NCI-H2107 treated with DMSO at 0.1 percent for 48 hours (cell line): ENCODE measurements around the gene LAMA5.

Source experiments
- DNase-seq: peaks from one replicate; lab custom pipeline; 2025; ENCODE audit not compliant: unreplicated experiment; lab: John Stamatoyannopoulos, UW

Gene LAMA5

DNA sequence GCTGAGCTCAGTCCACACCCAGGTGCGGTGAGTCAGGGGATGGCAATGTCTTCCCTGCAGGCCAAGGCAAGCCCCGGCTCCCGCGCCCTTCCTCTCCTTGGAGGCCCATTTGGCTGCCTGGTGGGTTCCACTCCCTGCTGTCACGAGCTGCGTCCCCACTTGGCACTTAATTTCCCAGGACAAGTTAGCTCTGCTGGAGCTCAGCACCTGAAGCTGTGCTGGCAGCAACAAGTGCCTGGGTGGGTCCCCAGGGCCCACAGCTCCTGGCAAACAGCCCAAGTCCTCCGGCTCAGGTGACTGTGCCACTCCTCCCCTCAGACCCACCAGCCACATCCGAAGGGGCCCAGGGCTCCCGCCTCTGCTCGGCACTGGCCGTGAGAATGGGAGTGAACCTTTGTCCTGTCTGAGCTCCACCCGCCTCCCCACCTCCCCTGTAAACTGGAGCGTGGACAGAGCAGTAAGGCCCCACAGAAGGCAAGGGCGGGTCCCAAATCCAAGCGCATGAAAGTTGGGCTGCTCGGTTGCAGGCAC is 16.9 kb downstream of the LAMA5 start:
- DNase-seq, result peak; percentile 91

DNA sequence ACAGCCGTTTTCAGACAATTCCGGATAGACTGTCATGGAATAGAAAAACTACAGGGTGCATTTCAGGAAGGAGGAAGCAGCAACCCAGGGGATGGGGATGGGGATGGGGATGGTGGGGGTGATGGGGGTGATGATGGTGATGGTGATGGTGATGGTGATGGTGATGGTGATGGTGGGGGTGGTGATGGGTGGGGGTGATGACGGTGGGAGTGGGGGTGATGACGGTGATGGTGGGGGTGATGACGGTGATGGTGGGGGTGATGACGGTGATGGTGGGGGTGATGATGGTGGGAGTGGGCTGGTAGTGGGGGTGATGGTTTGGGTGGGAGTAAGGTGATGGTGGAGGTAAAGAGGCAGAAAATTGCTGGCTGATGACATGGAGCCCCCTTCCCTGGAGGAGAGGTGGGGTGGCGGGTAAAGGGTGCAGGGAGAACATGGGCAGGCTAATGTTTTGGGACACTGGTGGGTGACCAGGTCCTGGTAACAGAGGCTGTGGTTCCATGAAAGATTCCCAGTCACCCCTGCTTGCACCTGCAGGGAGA is 17.5 kb downstream of the LAMA5 start:
- DNase-seq, result no peak

DNA sequence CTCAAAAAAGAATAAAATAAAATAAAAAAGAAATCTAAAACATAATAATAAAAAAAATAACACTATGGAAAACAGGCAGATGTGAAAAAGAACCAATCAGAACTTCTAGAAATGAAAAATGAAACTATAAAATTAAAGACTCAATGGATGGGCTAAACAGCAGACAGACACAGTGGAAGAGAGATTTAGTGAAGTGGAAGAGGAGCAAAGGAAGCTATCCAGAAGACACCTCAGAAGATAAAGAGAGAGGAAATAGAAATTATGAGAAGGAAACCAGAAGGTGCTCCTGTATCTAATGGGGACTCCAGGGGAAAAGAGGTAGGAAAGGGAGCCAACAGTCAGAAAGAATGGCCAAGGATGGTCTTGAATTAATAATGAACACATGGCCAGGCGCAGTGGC is 18.5 kb downstream of the LAMA5 start:
- DNase-seq, result no peak

DNA sequence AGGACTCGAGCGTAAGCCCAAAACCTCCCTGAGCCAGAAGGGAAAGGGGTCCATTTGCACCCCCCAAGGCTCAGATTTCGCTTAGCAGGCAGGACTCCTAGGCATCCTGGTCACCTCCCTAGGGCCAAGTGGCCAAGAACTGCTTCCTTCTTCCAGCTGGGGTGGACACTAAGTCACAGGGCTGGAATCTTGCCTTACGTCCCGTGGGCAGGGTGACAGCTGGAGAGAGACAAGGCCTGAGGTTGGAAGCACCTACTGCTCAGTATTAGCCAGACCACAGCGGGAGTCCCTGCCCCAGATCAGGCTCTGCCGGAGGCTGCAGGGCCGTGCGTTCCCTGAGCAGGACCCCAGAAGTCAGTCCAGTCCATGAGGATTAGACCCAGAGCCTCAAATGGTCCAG is 19.7 kb downstream of the LAMA5 start:
- no peak for DNase-seq

DNA sequence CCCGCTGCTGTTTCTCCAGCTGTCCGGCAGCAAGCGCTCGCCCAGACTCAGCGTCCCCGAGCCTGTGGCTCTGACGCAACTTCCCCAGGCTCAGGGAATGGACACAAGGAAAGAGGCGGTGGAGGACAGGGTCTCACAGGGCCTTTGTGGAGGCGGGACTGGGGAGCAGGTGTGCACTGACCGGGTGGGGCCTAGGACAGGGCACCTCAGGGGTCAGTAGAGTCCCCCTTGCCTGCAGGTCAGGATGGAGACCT is 20.0 kb downstream of the LAMA5 start:
- no peak for DNase-seq

DNA sequence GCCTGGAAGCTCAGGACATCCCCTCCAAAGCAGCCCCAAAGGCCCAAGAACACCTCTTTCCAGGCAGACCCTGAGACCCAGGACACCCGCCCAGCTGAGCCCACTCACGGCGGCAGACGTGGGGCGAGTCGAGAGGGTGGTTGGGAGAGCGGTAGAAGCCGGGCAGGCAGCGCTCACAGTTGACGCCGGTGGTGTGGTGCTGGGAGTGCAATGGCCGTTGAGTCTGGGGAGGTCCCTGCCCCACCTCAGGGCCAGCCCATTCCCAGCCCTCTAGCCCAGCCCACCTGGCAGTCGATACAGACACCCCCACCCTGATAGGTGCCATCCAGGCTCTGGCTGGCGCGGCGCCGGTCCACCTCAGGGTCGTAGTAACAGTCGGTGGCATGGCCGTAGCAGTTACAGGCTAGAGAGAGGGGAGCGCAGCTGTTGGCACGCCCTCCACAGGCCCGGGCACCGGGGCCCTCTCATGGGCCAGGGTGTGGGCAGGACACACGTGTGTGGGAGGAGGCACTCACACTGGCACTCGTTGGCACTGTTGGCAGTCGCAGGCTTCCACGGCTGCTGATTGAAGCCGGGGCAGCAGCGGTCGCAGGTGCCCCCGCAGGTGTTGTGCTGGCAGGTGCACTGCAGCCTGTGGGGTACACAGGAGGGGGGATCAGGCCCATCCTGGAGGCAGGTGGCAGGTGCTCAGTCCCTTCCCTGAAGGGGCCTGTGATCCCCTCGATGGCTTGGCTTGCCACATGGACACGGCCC is 20.5 kb downstream of the LAMA5 start:
- DNase-seq, result peak; percentile 34

DNA sequence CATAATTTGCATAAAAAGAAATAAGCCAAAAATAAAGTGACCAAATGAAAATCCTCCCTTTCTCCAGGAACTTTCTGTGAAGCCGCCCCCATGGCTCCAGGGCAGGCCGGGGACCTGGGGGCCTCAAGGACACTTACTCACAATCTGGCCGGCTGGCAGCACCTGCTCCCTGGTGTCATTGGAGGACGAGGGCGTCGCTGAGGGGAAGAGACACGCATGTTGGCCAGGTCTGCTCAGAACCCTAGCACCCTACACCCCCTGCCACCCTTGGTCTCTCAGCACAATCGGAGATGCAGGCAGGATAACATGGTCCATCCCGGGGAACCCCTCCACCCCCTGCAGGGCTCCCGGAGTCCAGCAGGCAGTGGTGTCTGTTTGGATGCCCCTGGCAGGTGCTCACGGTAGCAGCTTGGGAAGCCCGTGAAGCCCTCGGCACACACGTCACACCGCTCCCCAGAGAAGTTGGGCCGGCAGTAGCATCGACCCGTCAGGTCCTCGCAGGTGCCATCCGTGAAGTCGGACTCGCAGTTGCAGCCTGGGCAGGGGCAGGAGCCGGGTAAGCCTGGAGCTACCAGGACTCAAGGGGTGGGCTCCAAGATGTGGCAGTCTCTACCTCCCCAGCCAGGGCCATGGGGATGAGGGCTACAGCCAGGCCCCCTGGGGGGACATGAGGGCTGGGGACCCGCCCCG is 21.3 kb downstream of the LAMA5 start:
- DNase-seq, result no peak

DNA sequence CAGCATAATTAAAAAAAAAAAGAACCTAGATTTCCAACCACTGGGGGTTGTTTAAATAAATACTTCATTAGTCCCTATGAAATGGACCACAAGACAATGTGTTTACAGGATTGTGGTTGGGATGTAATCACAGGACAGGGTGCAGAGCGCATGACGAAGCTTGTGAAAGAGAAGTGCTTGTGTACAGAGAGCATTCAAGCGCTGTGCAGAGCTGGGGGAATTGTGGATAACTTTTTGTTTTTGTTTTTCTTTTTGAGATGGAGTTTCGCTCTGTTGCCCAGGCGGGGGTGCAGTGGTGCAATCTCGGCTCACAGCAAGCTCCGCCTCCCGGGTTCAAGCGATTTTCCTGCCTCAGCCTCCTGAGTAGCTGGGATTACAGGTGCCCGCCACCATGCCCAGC is 22.3 kb downstream of the LAMA5 start:
- DNase-seq, result peak; percentile 45

DNA sequence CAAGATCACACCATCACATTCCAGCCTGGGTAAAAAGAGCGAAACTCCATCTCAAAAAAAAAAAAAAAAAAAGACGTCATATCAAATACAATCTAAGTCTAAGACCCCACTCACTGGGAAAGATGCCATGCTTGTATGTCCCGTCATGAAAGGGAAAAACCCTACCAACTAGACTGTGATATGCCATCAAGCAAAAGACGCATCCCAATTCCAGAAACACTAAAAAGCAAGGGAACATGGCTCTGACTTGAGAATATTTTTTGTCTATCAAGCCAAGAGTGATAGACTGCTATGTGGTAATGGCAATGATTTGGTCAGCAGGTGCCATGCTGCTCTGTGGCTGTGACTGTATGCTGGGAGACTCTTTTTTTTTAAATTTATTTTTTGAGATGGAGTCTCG is 23.0 kb downstream of the LAMA5 start:
- DNase-seq, result no peak

DNA sequence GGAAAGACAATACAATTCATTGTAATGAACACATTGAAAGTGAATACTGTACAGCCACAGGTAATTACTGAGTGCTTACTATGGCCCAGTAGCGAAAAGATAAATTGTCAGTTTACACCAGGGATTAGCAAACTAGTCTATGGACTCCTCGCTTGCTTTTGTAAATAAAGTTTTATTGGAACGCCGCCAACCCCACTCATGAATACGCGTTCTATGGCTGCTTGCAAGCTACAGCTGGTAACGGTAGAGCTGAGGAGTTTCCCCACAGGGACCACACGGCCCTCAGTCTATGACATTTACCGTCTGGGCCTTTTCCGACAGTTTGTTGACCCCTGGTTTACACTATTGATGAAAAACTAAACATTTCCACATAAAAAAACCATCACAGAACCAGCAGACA is 24.2 kb downstream of the LAMA5 start:
- DNase-seq, result no peak

DNA sequence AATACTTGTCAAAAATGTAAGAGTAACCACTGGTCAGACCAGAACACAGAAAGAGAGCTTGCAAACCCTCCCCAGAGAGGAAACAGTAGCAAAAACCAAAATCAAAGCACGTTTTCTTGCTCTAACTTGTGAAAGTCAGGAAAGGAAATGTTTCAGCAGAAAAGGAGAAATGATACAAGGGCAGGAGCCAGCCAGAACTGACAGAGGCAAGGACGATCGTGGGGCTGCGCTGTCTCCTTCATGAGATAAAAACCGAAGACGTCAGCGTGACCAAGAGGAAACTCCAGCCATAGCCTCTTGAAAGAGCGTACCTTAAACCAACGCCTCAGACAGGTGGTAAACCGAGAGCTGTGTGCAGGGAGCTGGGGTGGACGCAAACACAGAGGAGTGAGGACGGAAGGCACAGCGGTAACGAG is 27.5 kb downstream of the LAMA5 start:
- no peak for DNase-seq

DNA sequence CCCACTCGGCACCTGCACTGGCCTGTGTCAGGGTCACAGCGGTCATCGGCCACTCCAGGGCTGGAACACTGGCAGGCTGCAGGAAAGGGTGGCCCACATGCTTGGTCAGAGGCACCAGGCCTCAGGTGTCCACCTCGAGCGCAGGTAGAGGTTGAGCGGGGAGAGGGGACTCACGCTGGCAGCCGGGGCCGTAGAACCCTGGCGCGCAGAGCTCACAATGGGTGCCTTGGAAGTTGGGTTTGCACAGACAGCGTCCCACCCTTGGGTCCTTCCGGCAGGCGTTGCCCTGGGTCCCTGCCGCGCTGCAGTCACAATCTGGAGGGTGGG is 28.9 kb downstream of the LAMA5 start:
- no peak for DNase-seq

DNA sequence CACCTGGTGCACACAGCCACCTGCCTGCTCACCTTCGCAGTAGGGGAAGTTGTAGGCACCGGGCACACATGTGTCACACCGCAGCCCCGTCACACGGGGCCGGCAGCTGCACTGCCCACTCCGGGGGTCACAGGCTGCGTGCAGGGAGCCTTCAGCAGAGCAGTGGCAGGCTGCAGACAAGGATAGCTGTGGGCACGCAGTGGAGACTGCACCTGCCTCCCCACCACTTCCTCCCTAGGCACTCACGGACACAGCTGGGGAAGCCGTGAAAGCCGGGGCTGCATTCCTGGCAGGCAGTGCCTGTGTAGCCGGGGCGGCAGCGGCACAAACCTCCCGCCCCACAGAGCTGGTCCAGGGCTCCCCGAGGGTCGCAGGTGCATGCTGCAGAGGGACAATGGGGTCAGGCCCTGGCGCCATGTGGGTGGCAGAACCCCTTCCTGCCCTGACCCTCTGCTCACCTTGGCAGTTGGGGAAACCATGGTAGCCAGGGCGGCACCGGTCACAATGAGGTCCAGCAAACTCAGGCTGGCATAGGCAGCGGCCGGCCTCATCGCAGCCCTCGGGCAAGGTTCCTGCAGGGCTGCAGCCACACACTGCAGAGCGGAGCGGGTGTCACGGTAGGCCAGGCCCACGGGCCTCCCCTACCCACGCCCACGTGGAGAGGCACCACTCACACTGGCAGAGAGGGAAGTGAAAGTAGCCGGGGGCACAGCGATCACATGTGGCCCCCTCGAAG is 29.4 kb downstream of the LAMA5 start:
- DNase-seq, result peak; percentile 25

DNA sequence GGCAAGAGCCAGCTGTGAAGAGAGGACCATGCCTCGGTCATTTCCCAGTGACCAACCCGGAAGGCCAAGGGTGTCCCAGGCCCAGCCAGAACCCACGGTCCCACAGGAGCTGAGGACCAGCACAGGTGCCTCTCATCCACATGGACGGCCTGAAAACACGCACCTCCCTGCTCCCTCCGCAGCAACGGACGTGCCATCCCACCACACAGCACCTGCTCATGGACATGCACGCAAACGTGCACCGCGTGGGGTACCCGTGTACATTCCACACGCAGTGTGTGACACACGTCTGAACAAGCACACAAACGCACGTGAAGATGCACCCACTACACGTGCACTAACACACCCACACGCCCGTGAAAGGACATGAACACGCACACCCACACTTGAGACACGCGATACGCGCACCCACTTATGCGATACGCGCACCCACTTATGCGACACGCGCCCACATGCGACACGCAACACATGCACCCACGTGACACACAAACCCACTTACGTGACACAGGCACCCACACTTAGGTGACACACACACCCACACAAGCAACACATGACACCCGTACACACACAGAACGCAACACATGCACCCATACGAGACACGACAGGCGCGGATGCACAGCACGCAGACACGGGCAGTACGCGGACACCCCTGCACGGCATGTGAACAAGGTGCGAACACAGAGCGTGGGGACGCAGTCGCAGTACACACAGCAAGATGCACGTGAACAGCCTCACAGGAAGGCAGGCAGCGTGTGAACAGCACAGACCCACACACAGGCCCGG is 30.1 kb downstream of the LAMA5 start:
- no peak for DNase-seq

DNA sequence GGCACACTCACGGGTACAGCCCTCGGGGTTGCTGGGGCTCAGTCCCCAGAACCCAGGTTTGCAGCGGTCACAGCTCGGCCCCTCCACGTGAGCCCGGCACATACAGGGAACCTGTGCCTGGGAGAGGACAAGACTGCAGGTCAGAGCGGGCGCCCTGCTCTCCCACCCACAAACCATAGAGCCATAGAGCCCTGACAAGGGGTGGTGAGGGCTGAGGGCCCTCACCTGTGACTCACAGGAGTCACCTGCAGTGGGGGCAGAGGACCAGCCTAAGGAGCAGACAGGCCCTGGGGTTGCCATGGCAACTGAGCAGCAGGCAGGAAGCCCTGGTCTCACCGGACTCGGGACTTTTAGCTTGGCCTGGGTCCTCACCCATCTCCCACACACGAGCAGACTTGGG is 30.8 kb downstream of the LAMA5 start:
- no peak for DNase-seq

DNA sequence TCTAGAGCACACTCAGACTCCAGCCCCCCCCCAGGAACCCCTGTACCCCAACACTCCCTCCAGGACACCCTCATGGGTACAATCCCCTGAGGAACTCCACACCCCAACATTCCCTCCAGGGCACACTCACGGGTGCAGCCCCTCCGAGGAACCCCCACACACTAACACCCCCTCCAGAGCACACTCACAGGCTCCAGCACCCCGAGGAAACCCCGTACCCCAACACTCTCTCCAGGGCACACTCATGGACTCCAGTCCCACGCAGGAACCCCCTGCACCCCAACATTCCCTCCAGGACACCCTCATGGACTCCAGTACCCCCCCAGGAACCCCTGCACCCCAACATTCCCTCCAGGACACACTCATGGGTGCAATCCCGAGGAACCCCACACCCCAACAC is 31.6 kb downstream of the LAMA5 start:
- no peak for DNase-seq

DNA sequence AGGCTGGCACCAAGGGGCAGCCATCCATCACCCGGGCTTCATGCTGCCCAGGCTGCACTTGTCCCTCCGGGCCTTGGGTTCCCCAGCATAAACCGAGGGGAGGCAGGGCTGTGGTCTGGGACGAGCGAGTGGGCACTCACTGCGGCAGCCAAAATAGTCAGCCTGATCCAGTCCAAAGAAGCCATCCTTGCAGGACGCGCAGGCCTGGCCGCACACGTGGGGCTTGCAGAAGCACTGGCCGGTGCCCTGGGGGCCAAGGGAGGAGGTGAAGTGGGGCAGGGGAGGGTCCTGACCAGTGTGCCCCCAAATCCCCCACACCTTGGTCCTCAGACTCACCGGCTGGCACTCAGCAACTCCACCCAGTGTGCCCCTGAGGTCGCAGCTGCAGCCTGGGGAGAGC is 32.2 kb downstream of the LAMA5 start:
- no peak for DNase-seq

DNA sequence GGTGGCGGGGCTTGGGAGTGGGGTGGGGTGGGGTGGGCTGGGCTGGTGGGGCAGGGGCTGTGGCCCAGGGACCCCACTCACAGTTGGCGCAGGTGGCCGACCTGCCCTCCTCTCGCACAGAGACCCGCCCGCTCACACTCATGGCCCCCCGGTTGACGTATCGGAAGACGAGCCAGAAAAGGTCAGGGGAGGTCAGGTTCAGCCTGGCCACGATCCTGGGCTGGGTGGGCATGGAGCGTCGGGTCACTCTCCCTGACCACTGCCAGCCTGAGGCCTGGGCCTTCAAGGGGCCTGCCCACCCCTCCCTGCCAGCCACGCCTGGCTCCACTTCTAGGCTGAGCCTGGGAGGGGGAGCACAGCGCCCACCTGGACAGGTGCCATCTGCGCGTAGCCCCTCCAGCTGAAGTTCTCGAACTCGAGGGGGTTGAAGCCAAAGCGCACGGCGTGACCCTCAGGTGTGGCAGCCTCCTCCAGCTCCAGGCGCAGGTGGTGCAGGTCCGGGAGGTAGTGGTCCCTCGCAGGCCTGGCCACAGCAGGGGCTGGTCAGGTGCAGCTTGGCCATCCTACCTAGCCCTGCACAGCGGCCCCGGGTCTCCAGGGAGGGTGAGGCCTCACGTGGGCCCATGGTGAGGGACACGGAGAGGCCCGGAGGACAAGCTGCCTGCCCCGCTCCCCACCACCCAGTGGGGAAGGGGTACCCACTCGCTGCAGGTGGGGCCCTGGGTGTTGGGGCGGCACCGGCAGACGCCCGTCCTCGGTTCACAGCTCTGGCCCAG is 33.1 kb downstream of the LAMA5 start:
- DNase-seq, result no peak

DNA sequence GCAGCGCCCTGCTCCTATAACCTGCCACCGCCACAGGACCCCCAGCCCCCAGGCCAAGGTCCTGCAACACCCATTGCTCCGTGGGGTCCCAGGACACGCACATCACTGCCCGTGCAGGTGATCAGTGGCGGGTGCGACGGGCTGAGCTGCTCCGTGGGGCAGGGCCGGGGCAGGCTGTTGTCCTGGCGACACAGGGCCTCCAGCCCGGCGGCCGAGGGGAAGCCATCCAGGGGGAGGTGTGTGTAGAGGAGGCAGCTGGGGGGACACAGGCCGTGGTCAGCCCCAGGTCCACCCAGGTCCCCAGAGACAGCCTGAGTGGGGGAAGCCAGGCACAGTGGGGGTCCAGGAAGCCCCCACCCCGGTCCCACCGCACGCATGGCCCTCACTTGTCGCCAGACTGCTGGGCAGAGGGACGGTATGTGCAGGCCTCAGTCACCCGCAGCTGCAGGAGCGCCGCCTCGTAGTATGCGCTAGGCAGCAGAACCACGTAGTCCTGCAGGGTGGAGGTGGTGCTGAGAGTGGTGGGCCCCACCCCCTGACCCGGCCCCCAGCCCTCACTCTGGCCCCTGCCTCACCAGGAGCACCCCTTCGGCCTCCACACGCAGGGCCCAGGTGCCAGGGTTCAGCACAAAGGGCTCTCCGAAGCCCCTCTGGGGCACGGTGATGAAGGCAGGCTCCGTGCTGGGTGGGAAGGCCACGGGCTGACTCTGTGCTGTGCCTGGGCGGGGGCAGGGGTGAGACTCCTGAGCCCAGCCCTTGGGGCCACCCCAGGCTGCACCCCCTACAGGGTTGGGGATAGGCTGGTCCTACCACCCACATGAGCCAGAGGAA is 33.9 kb downstream of the LAMA5 start:
- DNase-seq, result no peak

DNA sequence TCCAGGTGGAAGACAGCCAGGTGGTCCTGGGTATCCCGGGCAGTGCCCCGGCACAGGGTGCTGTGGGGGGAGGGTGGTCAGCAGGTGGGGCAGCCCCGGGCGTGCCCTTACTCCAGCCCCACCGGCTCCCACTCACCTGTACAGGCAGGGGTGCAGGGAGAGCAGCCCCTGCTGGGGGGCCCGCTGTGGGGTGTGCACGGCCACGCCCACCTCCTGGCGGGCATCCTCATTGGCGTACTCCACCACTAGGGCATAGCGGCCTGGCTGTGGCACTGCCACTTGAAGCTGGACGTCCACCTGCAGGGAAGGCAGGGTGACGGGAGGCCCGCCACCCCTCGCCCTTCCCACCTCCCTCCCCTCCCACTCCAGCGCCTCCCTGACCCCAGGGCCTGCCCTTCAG is 34.7 kb downstream of the LAMA5 start:
- no peak for DNase-seq
